GM23338 (cell line): ENCODE measurements around the gene ABCA7. TPM values are rescaled to one million over a fixed set of nuclear protein-coding genes. Genes with fewer than 3 reads are reported as not detected.

Experiments
- ATAC-seq: fragments of 200-7000 bp; cut with Tn5 transposase; 3 replicates; pipeline ENCODE4 v1.9.1; 2020
- DNase-seq: peaks from one replicate; pipeline ENCODE4 v3.0.0-alpha.2; 2015; ENCODE audit warnings: low spot score
- H2AFZ ChIP-seq: fragments of 200-600 bp; sonication (generic); 2 replicates; pipeline ENCODE4 v1.8.0; 2016; ENCODE audit warnings: antibody characterized with exemption, mild to moderate bottlenecking, moderate library complexity
- H3F3A ChIP-seq: fragments of 200-600 bp; sonication (generic); replicated peaks from 2 replicates; pipeline ENCODE4 v1.8.0; 2017; ENCODE audit warnings: antibody characterized with exemption, mixed run types, low read depth
- H3K27ac ChIP-seq: fragments of 200-600 bp; sonication (generic); 2 replicates; pipeline ENCODE4 v1.6.1; 2016; ENCODE audit warnings: low read depth
- H3K27me3 ChIP-seq: fragments of 200-600 bp; sonication (generic); 2 replicates; pipeline ENCODE4 v1.8.0; 2016; ENCODE audit warnings: mild to moderate bottlenecking, mixed run types, moderate library complexity; ENCODE audit not compliant: insufficient read depth
- H3K36me3 ChIP-seq: fragments of 200-600 bp; sonication (generic); 2 replicates; pipeline ENCODE4 v1.8.0; 2016; ENCODE audit warnings: mild to moderate bottlenecking; ENCODE audit not compliant: insufficient read depth
- H3K4me1 ChIP-seq: fragments of 200-600 bp; sonication (generic); 2 replicates; pipeline ENCODE4 v1.8.0; 2016; ENCODE audit warnings: mild to moderate bottlenecking, moderate library complexity; ENCODE audit not compliant: insufficient read depth
- H3K4me2 ChIP-seq: fragments of 200-600 bp; sonication (generic); 2 replicates; pipeline ENCODE4 v1.7.1; 2017; ENCODE audit warnings: mixed run types
- H3K4me3 ChIP-seq: fragments of 200-600 bp; sonication (generic); 2 replicates; pipeline ENCODE4 v1.6.1; 2016; ENCODE audit warnings: mixed run types
- H3K79me2 ChIP-seq: fragments of 200-600 bp; sonication (generic); replicated peaks from 2 replicates; pipeline ENCODE4 v1.8.0; 2017; ENCODE audit warnings: mild to moderate bottlenecking; ENCODE audit not compliant: insufficient read depth
- H3K9me2 ChIP-seq: fragments of 200-600 bp; sonication (generic); 2 replicates; pipeline ENCODE4 v1.8.0; 2017; ENCODE audit not compliant: insufficient read depth
- H4K20me1 ChIP-seq: fragments of 200-600 bp; sonication (generic); replicated peaks from 2 replicates; pipeline ENCODE4 v1.8.0; 2017; ENCODE audit warnings: mild to moderate bottlenecking; ENCODE audit not compliant: insufficient read depth
- H3K27ac Mint-ChIP-seq: 2 replicates; pipeline ENCODE4 v1.8.0; 2020; ENCODE audit warnings: inconsistent platforms, mild to moderate bottlenecking, moderate library complexity, mixed read lengths
- H3K27me3 Mint-ChIP-seq: 3 replicates; pipeline ENCODE4 v1.8.0; 2022; ENCODE audit warnings: low read depth, mild to moderate bottlenecking, moderate library complexity, mixed read lengths, inconsistent platforms; ENCODE audit not compliant: insufficient read depth, poor library complexity
- H3K36me3 Mint-ChIP-seq: 3 replicates; pipeline ENCODE4 v1.8.0; 2021; ENCODE audit warnings: low read depth, mild to moderate bottlenecking, inconsistent platforms, moderate library complexity, mixed read lengths
- H3K4me1 Mint-ChIP-seq: 3 replicates; pipeline ENCODE4 v1.8.0; 2020; ENCODE audit warnings: mild to moderate bottlenecking, inconsistent platforms, mixed read lengths
- H3K4me3 Mint-ChIP-seq: 3 replicates; pipeline ENCODE4 v1.8.0; 2021; ENCODE audit warnings: moderate library complexity, mild to moderate bottlenecking, inconsistent platforms, mixed read lengths
- H3K9me3 Mint-ChIP-seq: 3 replicates; pipeline ENCODE4 v1.8.0; 2020; ENCODE audit warnings: moderate library complexity, mild to moderate bottlenecking, inconsistent platforms, mixed read lengths
- CREB1 ChIP-seq: fragments of 250-450 bp; sonication (Bioruptor Pico); IDR thresholded peaks from 2 replicates; pipeline ENCODE4 v1.5.0; 2020; ENCODE audit warnings: low read depth, mild to moderate bottlenecking, moderate library complexity
- JUNB ChIP-seq: IDR thresholded peaks from one replicate; pipeline ENCODE4 v1.6.1; 2016; ENCODE audit warnings: antibody characterized with exemption; ENCODE audit not compliant: unreplicated experiment
- POLR2AphosphoS5 ChIP-seq: IDR thresholded peaks from 2 replicates; pipeline ENCODE4 v1.6.1; 2016; ENCODE audit warnings: antibody characterized with exemption, low read depth
- REST ChIP-seq: IDR thresholded peaks from one replicate; pipeline ENCODE4 v1.6.1; 2018; ENCODE audit warnings: antibody characterized with exemption; ENCODE audit not compliant: unreplicated experiment
- ZNF331 ChIP-seq: fragments of 250-450 bp; sonication (Bioruptor Pico); IDR thresholded peaks from 2 replicates; pipeline ENCODE4 v1.5.0; 2020; ENCODE audit warnings: low read depth, mild to moderate bottlenecking, moderate library complexity
- polyA plus RNA-seq: library from polyadenylated mRNA; unstranded; fragments of >200 nt; fragmentation: Nextera tagmentation; extraction: Ambion mirVana; gene quantifications from 2 replicates; pipeline ENCODE4 v1.2.1, GENCODE V29; 2016
- total RNA-seq: library from RNA; depleted of rRNA; stranded (reverse); fragments of >200 nt; shearing (Covaris generic); gene quantifications from 2 replicates; pipeline ENCODE4 v1.2.3, GENCODE V29; 2014
- TF ChIP-seq, protein P1 (sequence below), 2 experiments: fragments of 200-600 bp in 1 of 2; sonication (generic) in 1 of 2; conservative IDR thresholded peaks; 2 replicates each; pipeline versions ENCODE4 v1.5.1 to v1.6.1; 2016 to 2017; ENCODE audit warnings: antibody characterized with exemption in 2 of 2, low read depth in 2 of 2, mild to moderate bottlenecking in 2 of 2, moderate library complexity in 1 of 2

ABCA7 gene
- total and polyA plus RNA-seq, 2 experiments from 2014 or later, result 22.2 to 27.4 TPM

DNA sequence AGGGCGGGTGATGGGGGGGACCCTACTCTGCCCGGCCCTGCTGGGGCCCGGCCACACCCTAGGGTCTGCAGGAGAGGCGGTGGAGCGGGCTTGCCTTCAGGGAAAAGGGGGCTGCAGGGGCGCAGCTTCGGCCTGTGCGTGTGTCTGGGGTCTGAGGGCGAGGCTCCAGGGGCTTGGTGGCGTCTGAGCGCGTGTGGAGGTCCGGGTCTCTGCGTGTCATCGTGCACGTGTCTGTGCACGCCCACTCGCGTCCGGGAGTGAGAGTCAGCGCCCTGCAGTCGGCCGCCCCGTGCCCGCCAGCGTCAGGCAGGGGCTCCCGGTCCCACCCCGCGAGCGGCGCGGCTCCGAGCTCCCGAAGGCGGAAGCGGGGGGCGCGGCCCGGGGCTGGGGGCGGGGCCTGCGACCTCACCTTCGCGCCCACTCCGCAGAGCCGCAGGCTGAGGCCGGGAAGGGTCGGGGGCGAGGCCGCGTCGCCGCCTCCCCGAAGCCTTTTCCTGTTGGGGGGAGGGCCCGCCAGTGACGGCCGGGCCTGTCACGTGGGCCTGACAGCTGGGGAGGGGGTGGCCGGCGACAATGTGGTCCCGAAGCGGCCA is 26.9 kb downstream of the ABCA7 start, which contains the start of gene ARHGAP45:
Gene ARHGAP45, plus strand, starts transcription at position 420 of the 593 bp plus-strand sequence. CDS start 239 bp downstream, outside the sequence.
- peaks cover 3% of the 10 kb centered on the region; the same call in 1 of the 3 replicates for H3K36me3 Mint-ChIP-seq
- peaks cover 27% of the 10 kb centered on the region for H3K27me3 Mint-ChIP-seq
- H3K4me2 ChIP-seq, result peak within 1 kb of the TSS; percentile 85
- peaks cover 8% of the 10 kb centered on the region; the same call in 1 of the 2 replicates for H3K4me1 ChIP-seq
- no peak within 1 kb of the TSS for H3K27ac Mint-ChIP-seq
- H4K20me1 ChIP-seq, result 0 out of 2 replicates have a peak, but pooled peaks cover under 1% of the 10 kb centered on the region
- H3K9me2 ChIP-seq, result no peaks in the 10 kb centered on the region
- DNase-seq (peak; percentile 68), ATAC-seq (peak; percentile 5)
- peaks cover 22% of the 10 kb centered on the region for H3F3A ChIP-seq
- peaks cover 24% of the 10 kb centered on the region for H3K4me1 Mint-ChIP-seq
- peaks cover 17% of the 10 kb centered on the region for H3K27me3 ChIP-seq
- H2AFZ ChIP-seq, result peak within 1 kb of the TSS; percentile 59; the same call in 1 of the 2 replicates
- peak within 1 kb of the TSS; percentile 64 for H3K4me3 Mint-ChIP-seq
- no peaks in the 10 kb centered on the region for H3K79me2 ChIP-seq
- H3K27ac ChIP-seq, result no peak within 1 kb of the TSS
- H3K36me3 ChIP-seq, result no peaks in the 10 kb centered on the region
- TF ChIP-seq POLR2AphosphoS5, result no peak
- peak; percentile 35; the same call in 1 of the 2 replicates for TF ChIP-seq CREB1 (CRISPR knock-in tag)
- TF ChIP-seq REST, result no peak
- peak within 1 kb of the TSS; percentile 64 for H3K4me3 ChIP-seq
- peaks cover 7% of the 10 kb centered on the region; the same call in 2 of the 3 replicates for H3K9me3 Mint-ChIP-seq

DNA sequence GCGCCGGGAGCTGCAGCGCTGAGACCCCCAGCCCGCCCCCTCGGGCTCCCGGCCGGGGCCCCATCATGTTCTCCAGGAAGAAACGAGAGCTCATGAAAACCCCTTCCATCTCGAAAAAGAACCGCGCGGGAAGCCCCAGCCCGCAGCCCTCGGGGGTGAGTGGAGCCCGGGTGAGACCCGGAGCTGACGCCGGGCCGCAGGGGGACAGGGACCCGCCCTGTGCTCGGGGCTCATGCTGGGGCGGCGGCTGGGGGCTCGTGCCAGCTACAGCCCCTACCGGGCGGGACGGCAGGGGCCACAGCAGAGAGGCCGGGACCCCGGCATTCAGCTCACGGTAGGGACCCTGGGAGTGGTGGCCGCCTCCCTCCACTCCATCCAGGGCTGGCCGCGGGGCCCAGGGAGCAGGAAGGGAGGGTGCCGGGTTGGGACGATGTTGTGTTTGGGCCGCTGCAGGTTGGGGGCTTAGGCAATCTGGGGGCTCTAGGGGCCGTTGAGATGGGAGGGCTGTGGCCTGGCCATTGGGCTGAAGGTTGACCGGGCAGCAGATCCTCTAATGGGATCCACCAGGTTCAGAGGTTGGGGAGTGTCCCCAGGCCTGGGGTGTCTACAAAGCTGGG is 27.5 kb downstream of the ABCA7 start:
- peak overlapping the region; percentile 64 for H3K4me3 Mint-ChIP-seq
- Histone ChIP-seq H3F3A (peaks cover 26% of the 10 kb centered on the region), H2AFZ (peak overlapping the region; percentile 59; the same call in 1 of the 2 replicates), H4K20me1 (0 out of 2 replicates have a peak, but pooled peaks cover 3% of the 10 kb centered on the region), H3K79me2 (0 out of 2 replicates have a peak, but pooled peaks cover 4% of the 10 kb centered on the region), H3K9me2 (no peaks in the 10 kb centered on the region), H3K27ac (no peak overlapping the region), H3K27me3 (peaks cover 19% of the 10 kb centered on the region), H3K4me3 (peak overlapping the region; percentile 64), H3K4me2 (peak overlapping the region; percentile 85), H3K4me1 (peaks cover 8% of the 10 kb centered on the region; the same call in 1 of the 2 replicates), H3K36me3 (no peaks in the 10 kb centered on the region)
- no peak overlapping the region for H3K27ac Mint-ChIP-seq
- ATAC-seq, result no peak
- H3K4me1 Mint-ChIP-seq, result peaks cover 25% of the 10 kb centered on the region
- DNase-seq, result no peak
- H3K27me3 Mint-ChIP-seq, result peaks cover 30% of the 10 kb centered on the region
- TF ChIP-seq ZNF331 (CRISPR knock-in tag), result no peak
- TF ChIP-seq, protein P1, sequence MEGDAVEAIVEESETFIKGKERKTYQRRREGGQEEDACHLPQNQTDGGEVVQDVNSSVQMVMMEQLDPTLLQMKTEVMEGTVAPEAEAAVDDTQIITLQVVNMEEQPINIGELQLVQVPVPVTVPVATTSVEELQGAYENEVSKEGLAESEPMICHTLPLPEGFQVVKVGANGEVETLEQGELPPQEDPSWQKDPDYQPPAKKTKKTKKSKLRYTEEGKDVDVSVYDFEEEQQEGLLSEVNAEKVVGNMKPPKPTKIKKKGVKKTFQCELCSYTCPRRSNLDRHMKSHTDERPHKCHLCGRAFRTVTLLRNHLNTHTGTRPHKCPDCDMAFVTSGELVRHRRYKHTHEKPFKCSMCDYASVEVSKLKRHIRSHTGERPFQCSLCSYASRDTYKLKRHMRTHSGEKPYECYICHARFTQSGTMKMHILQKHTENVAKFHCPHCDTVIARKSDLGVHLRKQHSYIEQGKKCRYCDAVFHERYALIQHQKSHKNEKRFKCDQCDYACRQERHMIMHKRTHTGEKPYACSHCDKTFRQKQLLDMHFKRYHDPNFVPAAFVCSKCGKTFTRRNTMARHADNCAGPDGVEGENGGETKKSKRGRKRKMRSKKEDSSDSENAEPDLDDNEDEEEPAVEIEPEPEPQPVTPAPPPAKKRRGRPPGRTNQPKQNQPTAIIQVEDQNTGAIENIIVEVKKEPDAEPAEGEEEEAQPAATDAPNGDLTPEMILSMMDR (conservative IDR thresholded peaks at IDR 0.05; ENCODE audit: low read depth in 2 of 2), result no peak
- no peak for TF ChIP-seq JUNB
- H3K36me3 Mint-ChIP-seq, result peaks cover 5% of the 10 kb centered on the region; the same call in 1 of the 3 replicates
- H3K9me3 Mint-ChIP-seq, result peaks cover 5% of the 10 kb centered on the region; the same call in 2 of the 3 replicates
